Measurements from ENCODE around the gene RGS11.

DNA sequence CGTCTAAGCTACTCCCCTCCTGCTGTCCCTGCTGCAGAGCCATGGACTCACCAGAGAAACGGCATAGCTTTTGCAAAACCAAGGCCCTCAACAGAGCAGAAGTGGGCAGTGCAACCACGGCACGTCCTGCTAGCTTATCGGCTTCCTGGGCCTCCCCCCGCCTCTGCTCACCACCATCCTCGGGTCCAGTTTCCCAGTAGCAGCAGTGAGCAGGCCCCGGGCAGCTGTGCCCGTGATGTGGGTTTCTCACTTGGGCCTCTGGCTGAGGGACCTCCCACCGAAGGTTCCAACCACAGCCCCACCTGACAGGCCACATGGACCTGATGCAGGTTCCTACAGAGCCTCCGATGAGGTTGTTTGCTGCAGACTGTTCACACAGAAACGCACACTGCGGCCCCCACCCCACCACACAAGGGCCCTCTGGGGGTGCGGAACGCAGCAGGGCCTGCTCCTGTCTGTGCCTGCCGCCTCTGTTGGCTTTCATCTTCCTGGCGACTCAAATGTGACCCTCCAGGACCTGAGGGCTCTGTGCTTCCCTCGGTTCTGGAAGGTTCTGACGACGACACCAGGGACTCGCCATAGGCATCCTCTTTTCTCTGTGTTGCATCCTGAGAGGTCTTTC is 32.1 kb upstream of the RGS11 start:
- TF ChIP-seq TAF1 (IDR thresholded peaks at IDR 0.05; ENCODE audit: borderline replicate concordance, insufficient read depth, low read length) (no peak), POLR2AphosphoS5 (IDR thresholded peaks at IDR 0.05; ENCODE audit: low read depth, low read length) (no peak)
- TF ChIP-seq, protein P1, sequence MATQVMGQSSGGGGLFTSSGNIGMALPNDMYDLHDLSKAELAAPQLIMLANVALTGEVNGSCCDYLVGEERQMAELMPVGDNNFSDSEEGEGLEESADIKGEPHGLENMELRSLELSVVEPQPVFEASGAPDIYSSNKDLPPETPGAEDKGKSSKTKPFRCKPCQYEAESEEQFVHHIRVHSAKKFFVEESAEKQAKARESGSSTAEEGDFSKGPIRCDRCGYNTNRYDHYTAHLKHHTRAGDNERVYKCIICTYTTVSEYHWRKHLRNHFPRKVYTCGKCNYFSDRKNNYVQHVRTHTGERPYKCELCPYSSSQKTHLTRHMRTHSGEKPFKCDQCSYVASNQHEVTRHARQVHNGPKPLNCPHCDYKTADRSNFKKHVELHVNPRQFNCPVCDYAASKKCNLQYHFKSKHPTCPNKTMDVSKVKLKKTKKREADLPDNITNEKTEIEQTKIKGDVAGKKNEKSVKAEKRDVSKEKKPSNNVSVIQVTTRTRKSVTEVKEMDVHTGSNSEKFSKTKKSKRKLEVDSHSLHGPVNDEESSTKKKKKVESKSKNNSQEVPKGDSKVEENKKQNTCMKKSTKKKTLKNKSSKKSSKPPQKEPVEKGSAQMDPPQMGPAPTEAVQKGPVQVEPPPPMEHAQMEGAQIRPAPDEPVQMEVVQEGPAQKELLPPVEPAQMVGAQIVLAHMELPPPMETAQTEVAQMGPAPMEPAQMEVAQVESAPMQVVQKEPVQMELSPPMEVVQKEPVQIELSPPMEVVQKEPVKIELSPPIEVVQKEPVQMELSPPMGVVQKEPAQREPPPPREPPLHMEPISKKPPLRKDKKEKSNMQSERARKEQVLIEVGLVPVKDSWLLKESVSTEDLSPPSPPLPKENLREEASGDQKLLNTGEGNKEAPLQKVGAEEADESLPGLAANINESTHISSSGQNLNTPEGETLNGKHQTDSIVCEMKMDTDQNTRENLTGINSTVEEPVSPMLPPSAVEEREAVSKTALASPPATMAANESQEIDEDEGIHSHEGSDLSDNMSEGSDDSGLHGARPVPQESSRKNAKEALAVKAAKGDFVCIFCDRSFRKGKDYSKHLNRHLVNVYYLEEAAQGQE (IDR thresholded peaks at IDR 0.05; ENCODE audit: insufficient read depth in 1 of 2, low read depth in 2 of 2, low read length in 2 of 2), result no peak

Data from PFSK-1 (cell line).